WTC11 (cell line): ENCODE results near the gene L1CAM. TPM values are rescaled to one million over a fixed set of nuclear protein-coding genes. Genes with fewer than 3 reads are reported as not detected.

ENCODE experiments used
- ATAC-seq: fragments of 200-7000 bp; cut with Tn5 transposase; 2 replicates; pipeline ENCODE4 v1.10.0; 2021; ENCODE audit warnings: mild to moderate bottlenecking, moderate library complexity
- CTCF ChIA-PET: fragments of 300-600 bp; sonication (Branson Sonifier 250); formaldehyde crosslinking; loops from one replicate; lab custom pipeline; 2021; ENCODE audit warnings: antibody characterized with exemption; lab: Charles Lee
- POLR2A ChIA-PET: fragments of 350-600 bp; sonication (Branson Sonifier 250); formaldehyde crosslinking; loops from one replicate; lab custom pipeline; 2021; ENCODE audit warnings: antibody characterized with exemption; lab: Charles Lee
- DNase-seq: peaks from one replicate; pipeline ENCODE4 v3.0.0; 2021; ENCODE audit warnings: low spot score
- H3K27ac Mint-ChIP-seq: 2 replicates; pipeline ENCODE4 v1.8.0; 2021; ENCODE audit warnings: mixed read lengths
- H3K27me3 Mint-ChIP-seq: 2 replicates; pipeline ENCODE4 v1.8.0; 2021; ENCODE audit warnings: low read depth, mild to moderate bottlenecking, moderate library complexity, mixed read lengths
- H3K36me3 Mint-ChIP-seq: 2 replicates; pipeline ENCODE4 v1.8.0; 2021; ENCODE audit warnings: mixed read lengths
- H3K4me1 Mint-ChIP-seq: 2 replicates; pipeline ENCODE4 v1.8.0; 2022; ENCODE audit warnings: mixed read lengths
- H3K4me3 Mint-ChIP-seq: 2 replicates; pipeline ENCODE4 v1.8.0; 2021; ENCODE audit warnings: mild to moderate bottlenecking, moderate library complexity, mixed read lengths
- H3K9me3 Mint-ChIP-seq: 2 replicates; pipeline ENCODE4 v1.8.0; 2021; ENCODE audit warnings: mixed read lengths
- AR ChIP-seq: fragments of 250-450 bp; sonication (Bioruptor Pico); IDR thresholded peaks from 2 replicates; pipeline ENCODE4 v1.9.0; 2021; ENCODE audit warnings: mild to moderate bottlenecking
- ATF1 ChIP-seq: sonication (generic); formaldehyde crosslinking; IDR thresholded peaks from 2 replicates; pipeline ENCODE4 v1.8.1; 2023; ENCODE audit warnings: mild to moderate bottlenecking, moderate library complexity, missing genetic modification reagents
- ATF3 ChIP-seq: sonication (generic); formaldehyde crosslinking; conservative IDR thresholded peaks from 2 replicates; pipeline ENCODE4 v1.8.1; 2022; ENCODE audit warnings: mild to moderate bottlenecking, missing genetic modification reagents
- ATF6 ChIP-seq: sonication (generic); formaldehyde crosslinking; IDR thresholded peaks from 2 replicates; pipeline ENCODE4 v1.8.1; 2023; ENCODE audit warnings: mild to moderate bottlenecking, missing genetic modification reagents
- CREB1 ChIP-seq: sonication (generic); formaldehyde crosslinking; IDR thresholded peaks from 2 replicates; pipeline ENCODE4 v1.8.0; 2023; ENCODE audit warnings: mild to moderate bottlenecking, missing genetic modification reagents
- E2F4 ChIP-seq: sonication (generic); formaldehyde crosslinking; IDR thresholded peaks from 2 replicates; pipeline ENCODE4 v1.8.1; 2022; ENCODE audit warnings: low read depth, mild to moderate bottlenecking, moderate library complexity, missing genetic modification reagents, borderline replicate concordance
- FOXJ3 ChIP-seq: sonication (generic); formaldehyde crosslinking; IDR thresholded peaks from 2 replicates; pipeline ENCODE4 v1.9.0; 2021; ENCODE audit warnings: missing genetic modification reagents, mild to moderate bottlenecking, borderline replicate concordance
- FOXP4 ChIP-seq: sonication (generic); formaldehyde crosslinking; IDR thresholded peaks from 2 replicates; pipeline ENCODE4 v1.8.0; 2022; ENCODE audit warnings: mild to moderate bottlenecking, missing genetic modification reagents
- GABPB1 ChIP-seq: sonication (generic); formaldehyde crosslinking; IDR thresholded peaks from 2 replicates; pipeline ENCODE4 v1.8.1; 2023; ENCODE audit warnings: mild to moderate bottlenecking, missing genetic modification reagents
- GTF2I ChIP-seq: fragments of 250-450 bp; sonication (Bioruptor Pico); conservative IDR thresholded peaks from 2 replicates; pipeline ENCODE4 v1.4.0; 2021; ENCODE audit warnings: mild to moderate bottlenecking
- JUN ChIP-seq: sonication (generic); formaldehyde crosslinking; IDR thresholded peaks from 2 replicates; pipeline ENCODE4 v1.8.0; 2023; ENCODE audit warnings: mild to moderate bottlenecking, missing genetic modification reagents
- MLX ChIP-seq: sonication (generic); formaldehyde crosslinking; IDR thresholded peaks from 2 replicates; pipeline ENCODE4 v1.8.1; 2023; ENCODE audit warnings: mild to moderate bottlenecking, missing genetic modification reagents, moderate library complexity
- PREB ChIP-seq: sonication (generic); formaldehyde crosslinking; IDR thresholded peaks from 2 replicates; pipeline ENCODE4 v1.8.1; 2022; ENCODE audit warnings: mild to moderate bottlenecking, missing genetic modification reagents, moderate library complexity, borderline replicate concordance
- RORB ChIP-seq: fragments of 250-450 bp; sonication (Bioruptor Pico); IDR thresholded peaks from 2 replicates; pipeline ENCODE4 v1.9.0; 2021; ENCODE audit warnings: mild to moderate bottlenecking
- TCF7 ChIP-seq: sonication (generic); formaldehyde crosslinking; IDR thresholded peaks from 2 replicates; pipeline ENCODE4 v1.8.0; 2022; ENCODE audit warnings: mild to moderate bottlenecking, low read depth, missing genetic modification reagents, moderate library complexity
- ZBTB21 ChIP-seq: sonication (generic); formaldehyde crosslinking; IDR thresholded peaks from 2 replicates; pipeline ENCODE4 v1.8.1; 2023; ENCODE audit warnings: mild to moderate bottlenecking, missing genetic modification reagents, borderline replicate concordance
- ZNF416 ChIP-seq: fragments of 250-450 bp; sonication (Bioruptor Pico); IDR thresholded peaks from 2 replicates; pipeline ENCODE4 v1.9.0; 2021; ENCODE audit warnings: mild to moderate bottlenecking, inconsistent platforms
- ZNF512 ChIP-seq: sonication (generic); formaldehyde crosslinking; IDR thresholded peaks from 2 replicates; pipeline ENCODE4 v1.8.1; 2022; ENCODE audit warnings: missing genetic modification reagents, borderline replicate concordance
- total RNA-seq: library from RNA; stranded (reverse); gene quantifications from 3 replicates; pipeline ENCODE4 v1.2.3, GENCODE V29; 2021

The L1CAM gene
- total RNA-seq, 1 experiment from 2014 or later = 40.2 TPM

GRCh38 chrX:153882086-153882498 lies 3.9 kb downstream of the L1CAM start:
- DNase-seq (no peak), ATAC-seq (no peak; the same call in 1 of the 2 replicates)
- CTCF ChIA-PET = interaction anchor here (0.7 to 0.8 kb wide), 2 partner anchors 46 to 76 kb away, joined by 3 read pairs; no protein-coding TSS in a partner anchor
- Mint-ChIP-seq H3K4me3 (peak overlapping the region; percentile 26; the same call in 1 of the 2 replicates), H3K36me3 (no peaks in the 10 kb centered on the region), H3K27ac (peak overlapping the region; percentile 89), H3K27me3 (no peaks in the 10 kb centered on the region; the same call in 1 of the 2 replicates), H3K4me1 (peaks cover 55% of the 10 kb centered on the region), H3K9me3 (no peaks in the 10 kb centered on the region)
- no peak for TF ChIP-seq PREB (CRISPR knock-in tag)
- no peak for TF ChIP-seq TCF7 (CRISPR knock-in tag)
- TF ChIP-seq ATF3 = no peak
- POLR2A ChIA-PET = interaction anchor here (1.9 kb wide), 1 partner anchor 46 kb away, joined by 6 read pairs; no protein-coding TSS in a partner anchor

GRCh38 chrX:153881281-153881680 lies 4.7 kb downstream of the L1CAM start:
- H3K9me3 Mint-ChIP-seq = no peaks in the 10 kb centered on the region
- no peak overlapping the region for H3K4me3 Mint-ChIP-seq
- DNase-seq (no peak), ATAC-seq (no peak)
- H3K27me3 Mint-ChIP-seq = no peaks in the 10 kb centered on the region; the same call in 1 of the 2 replicates
- H3K4me1 Mint-ChIP-seq = peaks cover 58% of the 10 kb centered on the region
- ChIA-PET CTCF (no interaction called here), POLR2A (interaction anchor here (1.0 to 1.9 kb wide), 2 partner anchors 46 to 47 kb away, joined by 3 to 6 read pairs; no protein-coding TSS in a partner anchor)
- TF ChIP-seq RORB (CRISPR knock-in tag) (no peak), JUN (CRISPR knock-in tag) (no peak), ZBTB21 (CRISPR knock-in tag) (no peak), FOXJ3 (CRISPR knock-in tag) (no peak), ZNF512 (no peak), E2F4 (CRISPR knock-in tag) (no peak), GTF2I (CRISPR knock-in tag) (no peak), AR (no peak)
- no peak overlapping the region for H3K27ac Mint-ChIP-seq
- no peaks in the 10 kb centered on the region for H3K36me3 Mint-ChIP-seq

GRCh38 chrX:153880440-153880815 lies 5.5 kb downstream of the L1CAM start:
- H3K27me3 Mint-ChIP-seq = no peaks in the 10 kb centered on the region; the same call in 1 of the 2 replicates
- ATAC-seq (no peak), DNase-seq (no peak)
- POLR2A ChIA-PET = interaction anchor here (1.0 kb wide), 1 partner anchor 48 kb away, joined by 3 read pairs; no protein-coding TSS in a partner anchor
- no peaks in the 10 kb centered on the region for H3K36me3 Mint-ChIP-seq
- H3K27ac Mint-ChIP-seq = no peak overlapping the region
- H3K4me3 Mint-ChIP-seq = no peak overlapping the region
- CTCF ChIA-PET = no interaction called here
- H3K9me3 Mint-ChIP-seq = no peaks in the 10 kb centered on the region
- peaks cover 61% of the 10 kb centered on the region for H3K4me1 Mint-ChIP-seq
- TF ChIP-seq ZNF416 (CRISPR knock-in tag) (no peak), ATF1 (no peak), FOXP4 (CRISPR knock-in tag) (no peak), MLX (CRISPR knock-in tag) (no peak), GTF2I (CRISPR knock-in tag) (no peak), ATF6 (CRISPR knock-in tag) (no peak), GABPB1 (no peak), CREB1 (CRISPR knock-in tag) (no peak)
